ENCODE measurements around the gene MXD1. TPM values are rescaled to one million over a fixed set of nuclear protein-coding genes. Genes with fewer than 3 reads are reported as not detected.

Gene MXD1
- polyA plus RNA-seq, 1 donor (not counting 4 experiments of a cell fraction or from before 2014, with no cell fraction given): 15.9 TPM

DNA sequence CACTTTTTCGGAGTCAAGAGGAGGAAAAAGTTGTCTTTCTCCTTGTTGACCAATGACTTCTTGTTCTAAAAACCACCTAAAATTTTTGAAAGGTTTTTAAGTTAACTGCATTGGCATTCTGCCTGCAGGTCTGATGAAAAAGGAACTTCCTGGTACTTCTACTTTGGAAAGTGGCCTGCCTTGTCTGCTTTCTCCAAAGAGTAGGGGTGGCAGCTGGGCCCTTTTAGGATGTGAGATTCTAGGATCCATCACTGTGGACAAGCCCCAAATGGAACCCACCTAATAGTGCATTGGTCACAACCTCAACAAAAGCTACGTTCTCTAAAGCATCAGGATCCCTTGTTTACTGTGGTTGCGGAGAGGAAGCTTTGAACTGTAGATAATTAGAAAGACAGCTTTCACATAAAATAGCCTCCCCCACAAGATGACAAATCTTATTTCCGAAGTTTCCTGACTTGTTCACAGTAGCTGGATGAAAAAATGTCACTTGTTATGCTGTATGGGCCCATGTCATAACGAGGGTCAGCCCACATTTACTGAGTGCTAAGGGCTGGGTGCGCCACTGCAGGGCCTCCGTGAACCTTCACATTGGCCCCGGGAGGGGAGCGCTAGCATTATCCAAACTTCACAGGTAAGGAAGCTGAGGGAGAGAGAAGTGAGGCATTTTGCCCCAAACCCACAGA, 29.1 kb downstream of the MXD1 start:
- peaks cover 33% of the 10 kb centered on the region for H3K4me1 ChIP-seq (ENCODE audit: control insufficient read depth, extremely low read depth, insufficient read depth, low read length)
- no peak for DNase-seq (ENCODE audit: low read depth, low spot score)
- no peaks in the 10 kb centered on the region for H3K9me1 ChIP-seq (ENCODE audit: control insufficient read depth, extremely low read depth, insufficient read depth, low read length)
- no peak overlapping the region for H2AFZ ChIP-seq (ENCODE audit: control insufficient read depth, low read length)
- no peak overlapping the region for H3K9ac ChIP-seq (ENCODE audit: control insufficient read depth, extremely low read depth, insufficient read depth, low read length)
- dilution Hi-C loops (cut with MboI; ENCODE audit: extremely low pct_ligation_motif_present, low sequenced_read_pairs): no loop called here
- no peak for FAIRE-seq
- H3K4me2 ChIP-seq (ENCODE audit: control insufficient read depth, extremely low read depth, insufficient read depth, low read depth, low read length): no peak overlapping the region
- no peaks in the 10 kb centered on the region for H3K9me3 ChIP-seq (ENCODE audit: control insufficient read depth, low read depth, low read length)
- H3K27me3 ChIP-seq (ENCODE audit: control insufficient read depth, extremely low read depth, insufficient read depth, low read length): no peaks in the 10 kb centered on the region
- H3K79me2 ChIP-seq (ENCODE audit: control insufficient read depth, insufficient read depth, low read length): no peaks in the 10 kb centered on the region
- H3K27ac ChIP-seq (ENCODE audit: control insufficient read depth, insufficient read depth, low read length): no peak overlapping the region
- TF ChIP-seq EZH2 (IDR thresholded peaks at IDR 0.05; ENCODE audit: low read length): no peak
- TF ChIP-seq, protein P1, sequence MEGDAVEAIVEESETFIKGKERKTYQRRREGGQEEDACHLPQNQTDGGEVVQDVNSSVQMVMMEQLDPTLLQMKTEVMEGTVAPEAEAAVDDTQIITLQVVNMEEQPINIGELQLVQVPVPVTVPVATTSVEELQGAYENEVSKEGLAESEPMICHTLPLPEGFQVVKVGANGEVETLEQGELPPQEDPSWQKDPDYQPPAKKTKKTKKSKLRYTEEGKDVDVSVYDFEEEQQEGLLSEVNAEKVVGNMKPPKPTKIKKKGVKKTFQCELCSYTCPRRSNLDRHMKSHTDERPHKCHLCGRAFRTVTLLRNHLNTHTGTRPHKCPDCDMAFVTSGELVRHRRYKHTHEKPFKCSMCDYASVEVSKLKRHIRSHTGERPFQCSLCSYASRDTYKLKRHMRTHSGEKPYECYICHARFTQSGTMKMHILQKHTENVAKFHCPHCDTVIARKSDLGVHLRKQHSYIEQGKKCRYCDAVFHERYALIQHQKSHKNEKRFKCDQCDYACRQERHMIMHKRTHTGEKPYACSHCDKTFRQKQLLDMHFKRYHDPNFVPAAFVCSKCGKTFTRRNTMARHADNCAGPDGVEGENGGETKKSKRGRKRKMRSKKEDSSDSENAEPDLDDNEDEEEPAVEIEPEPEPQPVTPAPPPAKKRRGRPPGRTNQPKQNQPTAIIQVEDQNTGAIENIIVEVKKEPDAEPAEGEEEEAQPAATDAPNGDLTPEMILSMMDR (optimal IDR thresholded peaks at IDR 0.05 in 1 of 3, IDR thresholded peaks at IDR 0.05 in 1 of 3, conservative IDR thresholded peaks at IDR 0.05 in 1 of 3; ENCODE audit: extremely low read depth in 1 of 3, insufficient read depth in 2 of 3, low read length in 3 of 3): no peak
- H4K20me1 ChIP-seq (ENCODE audit: control insufficient read depth, extremely low read depth, insufficient read depth, low read length): no peaks in the 10 kb centered on the region
- peaks cover 8 to 21% of the 10 kb centered on the region in 2 experiments for H3K36me3 ChIP-seq (ENCODE audit: control insufficient read depth in 2 of 2, extremely low read depth in 1 of 2, insufficient read depth in 2 of 2, low read length in 2 of 2)
- H3K4me3 ChIP-seq (ENCODE audit: control insufficient read depth in 2 of 3, extremely low read depth in 1 of 3, insufficient read depth in 2 of 3, low read depth in 1 of 3, low read length in 3 of 3): no peak overlapping the region

DNA sequence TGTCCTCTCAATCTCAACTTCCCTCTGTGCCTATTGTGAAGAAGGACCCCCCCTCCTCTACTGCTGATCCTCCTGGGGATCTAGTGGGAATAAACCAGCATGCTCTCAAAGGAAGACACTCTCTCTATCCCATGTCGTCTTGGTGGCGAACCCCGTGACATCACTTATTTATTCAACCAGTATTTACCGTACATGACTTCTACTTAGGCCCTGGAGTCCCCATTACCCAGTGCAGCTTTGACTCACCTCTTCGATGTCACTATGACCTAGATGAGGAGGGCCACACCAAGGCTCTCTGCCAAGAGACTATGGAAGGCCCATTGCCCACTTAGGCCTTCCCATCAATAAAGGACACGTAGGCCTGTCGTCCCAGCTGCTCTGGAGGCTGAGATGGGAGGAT, 29.8 kb downstream of the MXD1 start:
- DNase-seq (ENCODE audit: low read depth, low spot score): no peak
- no peaks in the 10 kb centered on the region for H3K9me1 ChIP-seq (ENCODE audit: control insufficient read depth, extremely low read depth, insufficient read depth, low read length)
- H2AFZ ChIP-seq (ENCODE audit: control insufficient read depth, low read length): no peak overlapping the region
- H3K4me1 ChIP-seq (ENCODE audit: control insufficient read depth, extremely low read depth, insufficient read depth, low read length): peaks cover 33% of the 10 kb centered on the region
- dilution Hi-C loops (cut with MboI; ENCODE audit: extremely low pct_ligation_motif_present, low sequenced_read_pairs): no loop called here
- no peak for FAIRE-seq
- H3K4me3 ChIP-seq (ENCODE audit: control insufficient read depth in 2 of 3, extremely low read depth in 1 of 3, insufficient read depth in 2 of 3, low read depth in 1 of 3, low read length in 3 of 3): no peak overlapping the region
- H3K79me2 ChIP-seq (ENCODE audit: control insufficient read depth, insufficient read depth, low read length): no peaks in the 10 kb centered on the region
- H3K4me2 ChIP-seq (ENCODE audit: control insufficient read depth, extremely low read depth, insufficient read depth, low read depth, low read length): peak overlapping the region; percentile 6
- H3K36me3 ChIP-seq (ENCODE audit: control insufficient read depth in 2 of 2, extremely low read depth in 1 of 2, insufficient read depth in 2 of 2, low read length in 2 of 2): peaks cover 8 to 21% of the 10 kb centered on the region in 2 experiments
- H3K27ac ChIP-seq (ENCODE audit: control insufficient read depth, insufficient read depth, low read length): peak overlapping the region; percentile 93
- TF ChIP-seq EZH2 (IDR thresholded peaks at IDR 0.05; ENCODE audit: low read length): no peak
- TF ChIP-seq, protein P1 (optimal IDR thresholded peaks at IDR 0.05 in 1 of 3, IDR thresholded peaks at IDR 0.05 in 1 of 3, conservative IDR thresholded peaks at IDR 0.05 in 1 of 3; ENCODE audit: extremely low read depth in 1 of 3, insufficient read depth in 2 of 3, low read length in 3 of 3): no peak
- H3K9ac ChIP-seq (ENCODE audit: control insufficient read depth, extremely low read depth, insufficient read depth, low read length): peak overlapping the region; percentile 46
- no peaks in the 10 kb centered on the region for H3K9me3 ChIP-seq (ENCODE audit: control insufficient read depth, low read depth, low read length)
- H4K20me1 ChIP-seq (ENCODE audit: control insufficient read depth, extremely low read depth, insufficient read depth, low read length): no peaks in the 10 kb centered on the region
- no peaks in the 10 kb centered on the region for H3K27me3 ChIP-seq (ENCODE audit: control insufficient read depth, extremely low read depth, insufficient read depth, low read length)

Data from keratinocyte (primary cell).